ENCODE results near the gene HS1BP3. TPM values are rescaled to one million over a fixed set of nuclear protein-coding genes. Genes with fewer than 3 reads are reported as not detected.

Gene HS1BP3
- total and polyA plus RNA-seq, 2 of the 4 experiments (the other 2 are of a cell fraction): 9.0 to 14.8 TPM

- Histone ChIP-seq H3K9me3 (ENCODE audit: control insufficient read depth, insufficient read depth, low read length) (no peaks in the 10 kb centered on the region), H2BK120ac (ENCODE audit: low read depth, low read length) (no peak overlapping the region), H3K27ac (ENCODE audit: insufficient read depth, low read length) (no peak overlapping the region), H3K79me1 (ENCODE audit: low read depth in 1 of 2, low read length in 2 of 2) (peaks cover 0 to 10% of the 10 kb centered on the region in 2 experiments; a peak in 1 of 4 replicates), H2BK20ac (ENCODE audit: low read depth, low read length) (no peak overlapping the region), H3K4me3 (ENCODE audit: insufficient read depth, low read depth, low read length) (no peak overlapping the region), H4K20me1 (ENCODE audit: insufficient read depth, low read length) (no peaks in the 10 kb centered on the region), H2AFZ (replicated peaks; ENCODE audit: low read length, poor library complexity) (no peak overlapping the region), H3K23ac (ENCODE audit: low read depth, low read length) (no peak overlapping the region), H3K56ac (ENCODE audit: extremely low read depth, insufficient read depth, low read length) (no peak overlapping the region), H3K4ac (ENCODE audit: low read depth, low read length) (no peak overlapping the region), H4K5ac (ENCODE audit: low read depth, low read length) (no peak overlapping the region), H2AK9ac (replicated peaks; ENCODE audit: low read depth, low read length, poor library complexity) (no peak overlapping the region), H2AK5ac (ENCODE audit: low read depth, low read length) (no peak overlapping the region), H3K27me3 (ENCODE audit: control insufficient read depth, insufficient read depth, low read length) (no peaks in the 10 kb centered on the region), H3K9ac (ENCODE audit: low read depth, low read length) (no peak overlapping the region), H2BK15ac (ENCODE audit: low read depth, low read length) (no peak overlapping the region), H3K4me2 (ENCODE audit: low read depth, low read length) (no peak overlapping the region), H2BK5ac (ENCODE audit: low read depth, low read length, poor library complexity, severe bottlenecking) (no peak overlapping the region), H3K36me3 (ENCODE audit: control insufficient read depth, insufficient read depth, low read length) (peaks cover 35% of the 10 kb centered on the region), H4K91ac (ENCODE audit: insufficient read depth, low read depth, low read length) (no peak overlapping the region), H3K9me1 (ENCODE audit: insufficient read depth, low read length) (peaks cover 16% of the 10 kb centered on the region), H3K14ac (replicated peaks; ENCODE audit: low read depth, low read length) (no peak overlapping the region), H4K8ac (ENCODE audit: low read depth in 2 of 2, low read length in 2 of 2) (no peak overlapping the region), H3K4me1 (ENCODE audit: control insufficient read depth, insufficient read depth, low read length) (peaks cover 14% of the 10 kb centered on the region), H3K18ac (ENCODE audit: low read depth, low read length) (no peak overlapping the region)
- CTCF ChIA-PET: no interaction called here
- BruUV-seq (replicated peaks): no TSS peak
- in situ Hi-C loops (cut with MboI; ENCODE audit: low sequenced_read_pairs) (no loop called here), intact Hi-C loops (cut with micrococcal nuclease) (no loop called here), dilution Hi-C loops (cut with HindIII; ENCODE audit: low sequenced_read_pairs, unreplicated experiment) (no loop called here)
- DNase-seq (no peak), ATAC-seq (ENCODE audit: low read depth) (no peak)
- no CpG with 5 or more reads among the region's 11 CpGs for WGBS, 2 experiments (ENCODE audit: extremely low coverage in 2 of 2, insufficient read length in 1 of 2)
- no peak for TF ChIP-seq CTCF (conservative IDR thresholded peaks at IDR 0.05; ENCODE audit: low read depth, low read length)
- TF ChIP-seq POLR2A (IDR thresholded peaks at IDR 0.05; ENCODE audit: low read depth, low read length): no peak
- TF ChIP-seq CHD1 (IDR thresholded peaks at IDR 0.05; ENCODE audit: low read depth, low read length): no peak
- TF ChIP-seq MAZ (IDR thresholded peaks at IDR 0.05; ENCODE audit: borderline replicate concordance, low read depth, low read length): no peak
- TF ChIP-seq MXI1 (IDR thresholded peaks at IDR 0.05; ENCODE audit: borderline replicate concordance, low read depth, low read length): no peak
- TF ChIP-seq SMC3 (IDR thresholded peaks at IDR 0.05; ENCODE audit: low read depth, low read length): no peak
- TF ChIP-seq USF2 (IDR thresholded peaks at IDR 0.05; ENCODE audit: low read depth, low read length): no peak
- no peak for TF ChIP-seq RCOR1 (IDR thresholded peaks at IDR 0.05; ENCODE audit: insufficient replicate concordance, low read length)
- no peak for TF ChIP-seq CEBPB (IDR thresholded peaks at IDR 0.05; ENCODE audit: low read depth, low read length)
- no peak for TF ChIP-seq ELK1 (IDR thresholded peaks at IDR 0.05; ENCODE audit: borderline replicate concordance, low read depth, low read length)
- POLR2A ChIA-PET (ENCODE audit: unreplicated experiment): no interaction called here
These were observed 28.6 kb downstream of the HS1BP3 start for GRCh38 chr2:20622296-20622686.
